ENCODE data around the gene TIE1. TPM values are rescaled to one million over a fixed set of nuclear protein-coding genes. Genes with fewer than 3 reads are reported as not detected.

Gene TIE1
- total and polyA plus RNA-seq, 2 of the 13 experiments (the other 11 are each of a cell fraction or from before 2014, with no cell fraction given): 0.58 to 0.84 TPM

DNA sequence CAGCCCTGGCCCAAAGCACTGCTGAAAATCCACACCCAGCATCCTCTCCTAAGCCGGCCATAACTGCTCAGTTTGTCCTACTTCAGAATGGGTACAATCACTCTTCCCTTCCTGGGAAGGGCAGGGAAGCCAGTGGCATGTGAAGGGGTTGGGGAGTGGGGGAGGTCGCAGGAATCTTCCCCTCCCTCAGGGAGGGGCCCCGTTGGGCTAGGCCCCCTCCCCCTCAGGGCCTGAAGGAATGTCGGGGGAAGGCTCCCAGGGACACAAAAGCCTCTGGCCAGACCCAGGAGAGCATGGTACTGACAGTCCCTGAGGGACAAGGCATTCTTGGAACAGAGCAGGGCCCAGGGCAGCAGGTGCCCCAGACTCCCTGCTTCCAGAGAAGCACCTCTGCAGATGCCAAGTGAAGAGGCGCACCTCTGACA lies 65.8 kb downstream of the TIE1 start (continued):
- TF ChIP-seq, protein P1, sequence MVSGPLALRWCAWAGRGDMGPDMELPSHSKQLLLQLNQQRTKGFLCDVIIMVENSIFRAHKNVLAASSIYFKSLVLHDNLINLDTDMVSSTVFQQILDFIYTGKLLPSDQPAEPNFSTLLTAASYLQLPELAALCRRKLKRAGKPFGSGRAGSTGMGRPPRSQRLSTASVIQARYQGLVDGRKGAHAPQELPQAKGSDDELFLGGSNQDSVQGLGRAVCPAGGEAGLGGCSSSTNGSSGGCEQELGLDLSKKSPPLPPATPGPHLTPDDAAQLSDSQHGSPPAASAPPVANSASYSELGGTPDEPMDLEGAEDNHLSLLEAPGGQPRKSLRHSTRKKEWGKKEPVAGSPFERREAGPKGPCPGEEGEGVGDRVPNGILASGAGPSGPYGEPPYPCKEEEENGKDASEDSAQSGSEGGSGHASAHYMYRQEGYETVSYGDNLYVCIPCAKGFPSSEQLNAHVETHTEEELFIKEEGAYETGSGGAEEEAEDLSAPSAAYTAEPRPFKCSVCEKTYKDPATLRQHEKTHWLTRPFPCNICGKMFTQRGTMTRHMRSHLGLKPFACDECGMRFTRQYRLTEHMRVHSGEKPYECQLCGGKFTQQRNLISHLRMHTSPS (CRISPR knock-in tag; IDR thresholded peaks at IDR 0.05; ENCODE audit: low read depth): no peak
- TF ChIP-seq, protein P2, sequence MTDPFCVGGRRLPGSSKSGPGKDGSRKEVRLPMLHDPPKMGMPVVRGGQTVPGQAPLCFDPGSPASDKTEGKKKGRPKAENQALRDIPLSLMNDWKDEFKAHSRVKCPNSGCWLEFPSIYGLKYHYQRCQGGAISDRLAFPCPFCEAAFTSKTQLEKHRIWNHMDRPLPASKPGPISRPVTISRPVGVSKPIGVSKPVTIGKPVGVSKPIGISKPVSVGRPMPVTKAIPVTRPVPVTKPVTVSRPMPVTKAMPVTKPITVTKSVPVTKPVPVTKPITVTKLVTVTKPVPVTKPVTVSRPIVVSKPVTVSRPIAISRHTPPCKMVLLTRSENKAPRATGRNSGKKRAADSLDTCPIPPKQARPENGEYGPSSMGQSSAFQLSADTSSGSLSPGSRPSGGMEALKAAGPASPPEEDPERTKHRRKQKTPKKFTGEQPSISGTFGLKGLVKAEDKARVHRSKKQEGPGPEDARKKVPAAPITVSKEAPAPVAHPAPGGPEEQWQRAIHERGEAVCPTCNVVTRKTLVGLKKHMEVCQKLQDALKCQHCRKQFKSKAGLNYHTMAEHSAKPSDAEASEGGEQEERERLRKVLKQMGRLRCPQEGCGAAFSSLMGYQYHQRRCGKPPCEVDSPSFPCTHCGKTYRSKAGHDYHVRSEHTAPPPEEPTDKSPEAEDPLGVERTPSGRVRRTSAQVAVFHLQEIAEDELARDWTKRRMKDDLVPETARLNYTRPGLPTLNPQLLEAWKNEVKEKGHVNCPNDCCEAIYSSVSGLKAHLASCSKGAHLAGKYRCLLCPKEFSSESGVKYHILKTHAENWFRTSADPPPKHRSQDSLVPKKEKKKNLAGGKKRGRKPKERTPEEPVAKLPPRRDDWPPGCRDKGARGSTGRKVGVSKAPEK (CRISPR knock-in tag; IDR thresholded peaks at IDR 0.05; ENCODE audit: borderline replicate concordance): no peak
- TF ChIP-seq, protein P3, sequence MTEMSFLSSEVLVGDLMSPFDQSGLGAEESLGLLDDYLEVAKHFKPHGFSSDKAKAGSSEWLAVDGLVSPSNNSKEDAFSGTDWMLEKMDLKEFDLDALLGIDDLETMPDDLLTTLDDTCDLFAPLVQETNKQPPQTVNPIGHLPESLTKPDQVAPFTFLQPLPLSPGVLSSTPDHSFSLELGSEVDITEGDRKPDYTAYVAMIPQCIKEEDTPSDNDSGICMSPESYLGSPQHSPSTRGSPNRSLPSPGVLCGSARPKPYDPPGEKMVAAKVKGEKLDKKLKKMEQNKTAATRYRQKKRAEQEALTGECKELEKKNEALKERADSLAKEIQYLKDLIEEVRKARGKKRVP (CRISPR knock-in tag; IDR thresholded peaks at IDR 0.05): no peak
- TF ChIP-seq DNMT1 (CRISPR knock-in tag; IDR thresholded peaks at IDR 0.05): no peak
- TF ChIP-seq, protein P4, sequence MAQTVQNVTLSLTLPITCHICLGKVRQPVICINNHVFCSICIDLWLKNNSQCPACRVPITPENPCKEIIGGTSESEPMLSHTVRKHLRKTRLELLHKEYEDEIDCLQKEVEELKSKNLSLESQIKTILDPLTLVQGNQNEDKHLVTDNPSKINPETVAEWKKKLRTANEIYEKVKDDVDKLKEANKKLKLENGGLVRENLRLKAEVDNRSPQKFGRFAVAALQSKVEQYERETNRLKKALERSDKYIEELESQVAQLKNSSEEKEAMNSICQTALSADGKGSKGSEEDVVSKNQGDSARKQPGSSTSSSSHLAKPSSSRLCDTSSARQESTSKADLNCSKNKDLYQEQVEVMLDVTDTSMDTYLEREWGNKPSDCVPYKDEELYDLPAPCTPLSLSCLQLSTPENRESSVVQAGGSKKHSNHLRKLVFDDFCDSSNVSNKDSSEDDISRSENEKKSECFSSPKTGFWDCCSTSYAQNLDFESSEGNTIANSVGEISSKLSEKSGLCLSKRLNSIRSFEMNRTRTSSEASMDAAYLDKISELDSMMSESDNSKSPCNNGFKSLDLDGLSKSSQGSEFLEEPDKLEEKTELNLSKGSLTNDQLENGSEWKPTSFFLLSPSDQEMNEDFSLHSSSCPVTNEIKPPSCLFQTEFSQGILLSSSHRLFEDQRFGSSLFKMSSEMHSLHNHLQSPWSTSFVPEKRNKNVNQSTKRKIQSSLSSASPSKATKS (CRISPR knock-in tag; IDR thresholded peaks at IDR 0.05): no peak
- TF ChIP-seq NR2C2 (CRISPR knock-in tag; IDR thresholded peaks at IDR 0.05; ENCODE audit: borderline replicate concordance): no peak
- TF ChIP-seq, protein P5, sequence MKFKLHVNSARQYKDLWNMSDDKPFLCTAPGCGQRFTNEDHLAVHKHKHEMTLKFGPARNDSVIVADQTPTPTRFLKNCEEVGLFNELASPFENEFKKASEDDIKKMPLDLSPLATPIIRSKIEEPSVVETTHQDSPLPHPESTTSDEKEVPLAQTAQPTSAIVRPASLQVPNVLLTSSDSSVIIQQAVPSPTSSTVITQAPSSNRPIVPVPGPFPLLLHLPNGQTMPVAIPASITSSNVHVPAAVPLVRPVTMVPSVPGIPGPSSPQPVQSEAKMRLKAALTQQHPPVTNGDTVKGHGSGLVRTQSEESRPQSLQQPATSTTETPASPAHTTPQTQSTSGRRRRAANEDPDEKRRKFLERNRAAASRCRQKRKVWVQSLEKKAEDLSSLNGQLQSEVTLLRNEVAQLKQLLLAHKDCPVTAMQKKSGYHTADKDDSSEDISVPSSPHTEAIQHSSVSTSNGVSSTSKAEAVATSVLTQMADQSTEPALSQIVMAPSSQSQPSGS (CRISPR knock-in tag; IDR thresholded peaks at IDR 0.05): no peak
- TF ChIP-seq, protein P6, sequence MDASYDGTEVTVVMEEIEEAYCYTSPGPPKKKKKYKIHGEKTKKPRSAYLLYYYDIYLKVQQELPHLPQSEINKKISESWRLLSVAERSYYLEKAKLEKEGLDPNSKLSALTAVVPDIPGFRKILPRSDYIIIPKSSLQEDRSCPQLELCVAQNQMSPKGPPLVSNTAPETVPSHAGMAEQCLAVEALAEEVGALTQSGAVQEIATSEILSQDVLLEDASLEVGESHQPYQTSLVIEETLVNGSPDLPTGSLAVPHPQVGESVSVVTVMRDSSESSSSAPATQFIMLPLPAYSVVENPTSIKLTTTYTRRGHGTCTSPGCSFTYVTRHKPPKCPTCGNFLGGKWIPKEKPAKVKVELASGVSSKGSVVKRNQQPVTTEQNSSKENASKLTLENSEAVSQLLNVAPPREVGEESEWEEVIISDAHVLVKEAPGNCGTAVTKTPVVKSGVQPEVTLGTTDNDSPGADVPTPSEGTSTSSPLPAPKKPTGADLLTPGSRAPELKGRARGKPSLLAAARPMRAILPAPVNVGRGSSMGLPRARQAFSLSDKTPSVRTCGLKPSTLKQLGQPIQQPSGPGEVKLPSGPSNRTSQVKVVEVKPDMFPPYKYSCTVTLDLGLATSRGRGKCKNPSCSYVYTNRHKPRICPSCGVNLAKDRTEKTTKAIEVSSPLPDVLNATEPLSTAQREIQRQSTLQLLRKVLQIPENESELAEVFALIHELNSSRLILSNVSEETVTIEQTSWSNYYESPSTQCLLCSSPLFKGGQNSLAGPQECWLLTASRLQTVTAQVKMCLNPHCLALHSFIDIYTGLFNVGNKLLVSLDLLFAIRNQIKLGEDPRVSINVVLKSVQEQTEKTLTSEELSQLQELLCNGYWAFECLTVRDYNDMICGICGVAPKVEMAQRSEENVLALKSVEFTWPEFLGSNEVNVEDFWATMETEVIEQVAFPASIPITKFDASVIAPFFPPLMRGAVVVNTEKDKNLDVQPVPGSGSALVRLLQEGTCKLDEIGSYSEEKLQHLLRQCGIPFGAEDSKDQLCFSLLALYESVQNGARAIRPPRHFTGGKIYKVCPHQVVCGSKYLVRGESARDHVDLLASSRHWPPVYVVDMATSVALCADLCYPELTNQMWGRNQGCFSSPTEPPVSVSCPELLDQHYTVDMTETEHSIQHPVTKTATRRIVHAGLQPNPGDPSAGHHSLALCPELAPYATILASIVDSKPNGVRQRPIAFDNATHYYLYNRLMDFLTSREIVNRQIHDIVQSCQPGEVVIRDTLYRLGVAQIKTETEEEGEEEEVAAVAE (CRISPR knock-in tag; IDR thresholded peaks at IDR 0.05; ENCODE audit: borderline replicate concordance): no peak
- no peak for TF ChIP-seq KAT7 (CRISPR knock-in tag; IDR thresholded peaks at IDR 0.05; ENCODE audit: borderline replicate concordance)
- TF ChIP-seq, protein P7, sequence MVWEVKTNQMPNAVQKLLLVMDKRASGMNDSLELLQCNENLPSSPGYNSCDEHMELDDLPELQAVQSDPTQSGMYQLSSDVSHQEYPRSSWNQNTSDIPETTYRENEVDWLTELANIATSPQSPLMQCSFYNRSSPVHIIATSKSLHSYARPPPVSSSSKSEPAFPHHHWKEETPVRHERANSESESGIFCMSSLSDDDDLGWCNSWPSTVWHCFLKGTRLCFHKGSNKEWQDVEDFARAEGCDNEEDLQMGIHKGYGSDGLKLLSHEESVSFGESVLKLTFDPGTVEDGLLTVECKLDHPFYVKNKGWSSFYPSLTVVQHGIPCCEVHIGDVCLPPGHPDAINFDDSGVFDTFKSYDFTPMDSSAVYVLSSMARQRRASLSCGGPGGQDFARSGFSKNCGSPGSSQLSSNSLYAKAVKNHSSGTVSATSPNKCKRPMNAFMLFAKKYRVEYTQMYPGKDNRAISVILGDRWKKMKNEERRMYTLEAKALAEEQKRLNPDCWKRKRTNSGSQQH (CRISPR knock-in tag; IDR thresholded peaks at IDR 0.05; ENCODE audit: low read depth): no peak
- TF ChIP-seq AGO2 (optimal IDR thresholded peaks at IDR 0.05; ENCODE audit: low read depth, low read length): no peak
- no peak for TF ChIP-seq ZNF841 (CRISPR knock-in tag; IDR thresholded peaks at IDR 0.05; ENCODE audit: borderline replicate concordance)
- TF ChIP-seq MLLT10 (CRISPR knock-in tag; IDR thresholded peaks at IDR 0.05): no peak
- TF ChIP-seq SIN3B (IDR thresholded peaks at IDR 0.05; ENCODE audit: low read length): no peak

All from HepG2 (cell line).